Memory B cell (primary cell): ENCODE measurements around the gene CMYA5.

Source experiments
- ATAC-seq: fragments of 150-1000 bp; cut with Tn5 transposase; 2 replicates; pipeline ENCODE4 v1.10.0; 2021; ENCODE audit warnings: low read depth, mild to moderate bottlenecking, moderate library complexity
- DNase-seq, 2 donors: peaks; one replicate each; pipeline ENCODE4 v3.0.0; 2022; ENCODE audit warnings: low spot score in 2 of 2
- H3K27ac Mint-ChIP-seq: one replicate; pipeline ENCODE4 v1.8.0; 2022; ENCODE audit warnings: mild to moderate bottlenecking, moderate library complexity, mixed read lengths
- H3K27me3 Mint-ChIP-seq: one replicate; pipeline ENCODE4 v1.8.0; 2022; ENCODE audit warnings: mixed read lengths
- H3K36me3 Mint-ChIP-seq: one replicate; pipeline ENCODE4 v1.8.0; 2022; ENCODE audit warnings: mild to moderate bottlenecking, mixed read lengths
- H3K4me1 Mint-ChIP-seq: one replicate; pipeline ENCODE4 v1.8.0; 2022; ENCODE audit warnings: mixed read lengths
- H3K4me3 Mint-ChIP-seq: one replicate; pipeline ENCODE4 v1.8.0; 2022; ENCODE audit warnings: mild to moderate bottlenecking, moderate library complexity, mixed read lengths
- H3K9me3 Mint-ChIP-seq: one replicate; pipeline ENCODE4 v1.8.0; 2022; ENCODE audit warnings: mixed read lengths

The CMYA5 gene

DNA sequence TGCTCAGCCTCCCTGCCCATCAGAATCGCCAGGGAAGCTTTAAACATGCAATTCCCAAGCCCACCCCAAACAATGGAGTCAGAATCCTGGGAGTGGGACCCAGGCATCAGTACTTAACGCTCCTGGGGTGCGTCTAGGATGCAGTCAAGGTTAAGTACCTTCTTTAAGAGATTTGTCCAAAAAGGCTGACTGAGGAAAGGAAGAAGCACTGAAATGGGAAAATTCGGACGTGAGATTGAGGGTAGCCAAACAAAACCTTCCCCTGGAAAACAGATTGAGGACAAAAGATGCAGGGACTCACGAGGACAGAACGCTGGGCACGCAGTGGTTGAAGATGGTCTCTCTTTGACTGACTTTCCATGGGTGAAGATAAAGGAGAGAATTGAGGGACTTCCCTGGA, 157.9 kb downstream of the CMYA5 start:
- no peaks in the 10 kb centered on the region for H3K9me3 Mint-ChIP-seq
- no peaks in the 10 kb centered on the region for H3K36me3 Mint-ChIP-seq
- no peak overlapping the region for H3K27ac Mint-ChIP-seq
- no peak overlapping the region for H3K4me3 Mint-ChIP-seq
- DNase-seq (no peak), ATAC-seq (no peak)
- peaks cover 8% of the 10 kb centered on the region for H3K27me3 Mint-ChIP-seq
- H3K4me1 Mint-ChIP-seq: no peaks in the 10 kb centered on the region

DNA sequence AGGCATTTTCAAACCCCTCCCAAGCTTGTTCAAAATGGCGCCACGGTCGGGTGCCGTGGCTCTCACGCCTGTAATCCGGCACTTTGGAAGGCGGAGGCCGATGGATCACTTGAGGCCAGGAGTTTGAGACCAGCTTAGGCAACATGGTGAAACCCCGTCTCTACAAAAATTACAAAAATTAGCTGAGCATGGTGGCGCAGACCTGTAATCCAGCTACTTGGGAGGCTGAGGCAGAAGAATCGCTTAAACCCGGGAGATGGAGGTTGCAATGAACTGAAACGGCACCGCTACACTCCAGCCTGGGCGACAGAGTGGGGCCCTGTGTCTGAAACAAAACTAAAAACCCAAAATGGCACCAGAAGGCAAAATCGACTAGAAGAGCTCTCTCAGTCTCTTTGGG, 159.4 kb downstream of the CMYA5 start:
- H3K4me1 Mint-ChIP-seq: no peaks in the 10 kb centered on the region
- ATAC-seq (no peak), DNase-seq (no peak)
- no peaks in the 10 kb centered on the region for H3K9me3 Mint-ChIP-seq
- H3K27me3 Mint-ChIP-seq: peaks cover 6% of the 10 kb centered on the region
- H3K36me3 Mint-ChIP-seq: no peaks in the 10 kb centered on the region
- H3K4me3 Mint-ChIP-seq: no peak overlapping the region
- no peak overlapping the region for H3K27ac Mint-ChIP-seq
